Measurements from ENCODE around the gene POLK.

Gene POLK

GRCh38 chr5:75538211-75538610 lies 26.5 kb downstream of the POLK start:
- H3K9me3 ChIP-seq (ENCODE audit: insufficient read depth, low read depth, low read length): peaks cover 12% of the 10 kb centered on the region
- no peak overlapping the region for H3K9ac ChIP-seq (ENCODE audit: low read depth, low read length, poor library complexity, severe bottlenecking)
- H2AFZ ChIP-seq (ENCODE audit: low read length): no peak overlapping the region
- H3K4me3 ChIP-seq (ENCODE audit: low read length, poor library complexity, severe bottlenecking): no peak overlapping the region
- no peak for TF ChIP-seq EZH2phosphoT487 (IDR thresholded peaks at IDR 0.05; ENCODE audit: borderline replicate concordance)
- TF ChIP-seq, protein P1, sequence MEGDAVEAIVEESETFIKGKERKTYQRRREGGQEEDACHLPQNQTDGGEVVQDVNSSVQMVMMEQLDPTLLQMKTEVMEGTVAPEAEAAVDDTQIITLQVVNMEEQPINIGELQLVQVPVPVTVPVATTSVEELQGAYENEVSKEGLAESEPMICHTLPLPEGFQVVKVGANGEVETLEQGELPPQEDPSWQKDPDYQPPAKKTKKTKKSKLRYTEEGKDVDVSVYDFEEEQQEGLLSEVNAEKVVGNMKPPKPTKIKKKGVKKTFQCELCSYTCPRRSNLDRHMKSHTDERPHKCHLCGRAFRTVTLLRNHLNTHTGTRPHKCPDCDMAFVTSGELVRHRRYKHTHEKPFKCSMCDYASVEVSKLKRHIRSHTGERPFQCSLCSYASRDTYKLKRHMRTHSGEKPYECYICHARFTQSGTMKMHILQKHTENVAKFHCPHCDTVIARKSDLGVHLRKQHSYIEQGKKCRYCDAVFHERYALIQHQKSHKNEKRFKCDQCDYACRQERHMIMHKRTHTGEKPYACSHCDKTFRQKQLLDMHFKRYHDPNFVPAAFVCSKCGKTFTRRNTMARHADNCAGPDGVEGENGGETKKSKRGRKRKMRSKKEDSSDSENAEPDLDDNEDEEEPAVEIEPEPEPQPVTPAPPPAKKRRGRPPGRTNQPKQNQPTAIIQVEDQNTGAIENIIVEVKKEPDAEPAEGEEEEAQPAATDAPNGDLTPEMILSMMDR (conservative IDR thresholded peaks at IDR 0.05; ENCODE audit: low read length): no peak
- H3K79me2 ChIP-seq (ENCODE audit: insufficient read depth, low read length): peaks cover 80% of the 10 kb centered on the region
- no peaks in the 10 kb centered on the region for H4K20me1 ChIP-seq (ENCODE audit: insufficient read depth, low read length, poor library complexity, severe bottlenecking)
- H3K4me2 ChIP-seq (ENCODE audit: low read depth, low read length, poor library complexity, severe bottlenecking): no peak overlapping the region
- peaks cover 5% of the 10 kb centered on the region for H3K4me1 ChIP-seq (ENCODE audit: insufficient read depth, low read length, poor library complexity, severe bottlenecking)
- H3K9me2 ChIP-seq (replicated peaks; ENCODE audit: low read depth, low read length): no peaks in the 10 kb centered on the region
- H3F3A ChIP-seq (ENCODE audit: low read depth): no peaks in the 10 kb centered on the region
- no peaks in the 10 kb centered on the region for H3K27me3 ChIP-seq (ENCODE audit: insufficient read depth, low read length, poor library complexity, severe bottlenecking)
- peaks cover 12% of the 10 kb centered on the region; the same call in 1 of the 2 replicates for H3K36me3 ChIP-seq (ENCODE audit: insufficient read depth, low read length)

GRCh38 chr5:75545131-75545530 lies 33.4 kb downstream of the POLK start:
- H4K20me1 ChIP-seq (ENCODE audit: insufficient read depth, low read length, poor library complexity, severe bottlenecking): no peaks in the 10 kb centered on the region
- peaks cover 25% of the 10 kb centered on the region for H3K36me3 ChIP-seq (ENCODE audit: insufficient read depth, low read length)
- TF ChIP-seq, protein P1 (conservative IDR thresholded peaks at IDR 0.05; ENCODE audit: low read length): no peak
- no peak for TF ChIP-seq EZH2phosphoT487 (IDR thresholded peaks at IDR 0.05; ENCODE audit: borderline replicate concordance)
- no peak overlapping the region for H3K4me3 ChIP-seq (ENCODE audit: low read length, poor library complexity, severe bottlenecking)
- H3F3A ChIP-seq (ENCODE audit: low read depth): no peaks in the 10 kb centered on the region
- H3K79me2 ChIP-seq (ENCODE audit: insufficient read depth, low read length): peaks cover 47% of the 10 kb centered on the region
- no peaks in the 10 kb centered on the region for H3K9me3 ChIP-seq (ENCODE audit: insufficient read depth, low read depth, low read length)
- no peaks in the 10 kb centered on the region for H3K27me3 ChIP-seq (ENCODE audit: insufficient read depth, low read length, poor library complexity, severe bottlenecking)
- H3K9me2 ChIP-seq (replicated peaks; ENCODE audit: low read depth, low read length): no peaks in the 10 kb centered on the region
- H2AFZ ChIP-seq (ENCODE audit: low read length): no peak overlapping the region
- H3K9ac ChIP-seq (ENCODE audit: low read depth, low read length, poor library complexity, severe bottlenecking): no peak overlapping the region
- no peaks in the 10 kb centered on the region for H3K4me1 ChIP-seq (ENCODE audit: insufficient read depth, low read length, poor library complexity, severe bottlenecking)
- H3K4me2 ChIP-seq (ENCODE audit: low read depth, low read length, poor library complexity, severe bottlenecking): no peak overlapping the region

GRCh38 chr5:75546830-75547229 lies 35.1 kb downstream of the POLK start:
- no peaks in the 10 kb centered on the region for H4K20me1 ChIP-seq (ENCODE audit: insufficient read depth, low read length, poor library complexity, severe bottlenecking)
- no peaks in the 10 kb centered on the region for H3F3A ChIP-seq (ENCODE audit: low read depth)
- no peak overlapping the region for H3K4me2 ChIP-seq (ENCODE audit: low read depth, low read length, poor library complexity, severe bottlenecking)
- no peak overlapping the region for H2AFZ ChIP-seq (ENCODE audit: low read length)
- H3K9me2 ChIP-seq (replicated peaks; ENCODE audit: low read depth, low read length): no peaks in the 10 kb centered on the region
- no peaks in the 10 kb centered on the region for H3K4me1 ChIP-seq (ENCODE audit: insufficient read depth, low read length, poor library complexity, severe bottlenecking)
- H3K36me3 ChIP-seq (ENCODE audit: insufficient read depth, low read length): peaks cover 24% of the 10 kb centered on the region
- H3K79me2 ChIP-seq (ENCODE audit: insufficient read depth, low read length): peaks cover 33% of the 10 kb centered on the region
- no peak overlapping the region for H3K4me3 ChIP-seq (ENCODE audit: low read length, poor library complexity, severe bottlenecking)
- no peak overlapping the region for H3K9ac ChIP-seq (ENCODE audit: low read depth, low read length, poor library complexity, severe bottlenecking)
- H3K9me3 ChIP-seq (ENCODE audit: insufficient read depth, low read depth, low read length): no peaks in the 10 kb centered on the region
- TF ChIP-seq, protein P1 (conservative IDR thresholded peaks at IDR 0.05; ENCODE audit: low read length): no peak
- no peak for TF ChIP-seq EZH2phosphoT487 (IDR thresholded peaks at IDR 0.05; ENCODE audit: borderline replicate concordance)
- no peaks in the 10 kb centered on the region for H3K27me3 ChIP-seq (ENCODE audit: insufficient read depth, low read length, poor library complexity, severe bottlenecking)
